HCT116 (cell line): Measurements from ENCODE around the gene ELANE. TPM values are rescaled to one million over a fixed set of nuclear protein-coding genes. Genes with fewer than 3 reads are reported as not detected.

ENCODE experiments used
- ATAC-seq: fragments of 200-7000 bp; cut with Tn5 transposase; 2 replicates; pipeline ENCODE4 v1.9.1; 2020; ENCODE audit warnings: mild to moderate bottlenecking, moderate library complexity
- BruUV-seq: library from RNA; stranded (reverse); fragments of 400-500 nt; replicated peaks from 2 replicates; lab custom pipeline; 2021; lab: Mats Ljungman, UMichigan
- CTCF ChIA-PET: fragments of 300-600 bp; sonication (Branson Sonifier 250); formaldehyde crosslinking; loops from one replicate; lab custom pipeline; 2021; ENCODE audit warnings: antibody characterized with exemption; lab: Charles Lee
- POLR2A ChIA-PET: fragments of 300-600, 350-600 bp; sonication (Branson Sonifier 250); formaldehyde crosslinking; loops from one replicate; lab custom pipeline; 2021; ENCODE audit warnings: antibody characterized with exemption; lab: Charles Lee
- RAD21 ChIA-PET, 2 experiments: fragments of 300-600 bp; sonication (Branson Sonifier 250); formaldehyde crosslinking; loops; one replicate each; lab custom pipeline; 2023; ENCODE audit warnings: low total read pairs in 2 of 2; ENCODE audit not compliant: uncharacterized antibody in 2 of 2, unreplicated experiment in 2 of 2, low non-redundant PET in 1 of 2; lab: Charles Lee
- DNase-seq: peaks from one replicate; pipeline ENCODE4 v3.0.0-alpha.2; 2010; ENCODE audit warnings: low read depth, low spot score
- H2AFZ ChIP-seq: fragments of 200-600 bp; shearing (Covaris generic), sonication (generic); 2 replicates; pipeline ENCODE4 v1.6.1; 2017; ENCODE audit warnings: low read depth, mixed run types, mixed read lengths, antibody characterized with exemption, low read length; ENCODE audit not compliant: poor library complexity, severe bottlenecking
- H3K27ac ChIP-seq: 2 replicates; pipeline ENCODE4 v1.5.1; 2012; ENCODE audit warnings: low read depth, low read length
- H3K27me3 ChIP-seq: fragments of 200-600 bp; sonication (generic); 2 replicates; pipeline ENCODE4 v1.6.1; 2016; ENCODE audit warnings: mixed run types, low read length, mixed read lengths; ENCODE audit not compliant: insufficient read depth
- H3K36me3 ChIP-seq, 2 experiments: fragments of 200-500 bp in 1 of 2; fragments of 200-600 bp in 1 of 2; sonication (Bioruptor generic) in 1 of 2; sonication (generic) in 1 of 2; 2 replicates each; pipeline versions ENCODE4 v1.5.1 to v1.6.1; 2014 to 2016; ENCODE audit warnings: low read length in 2 of 2, inconsistent platforms in 1 of 2, mixed read lengths in 1 of 2, mixed run types in 1 of 2; ENCODE audit not compliant: insufficient read depth in 2 of 2, control insufficient read depth in 1 of 2
- H3K4me1 ChIP-seq, 2 experiments: fragments of 200-600 bp in 1 of 2; sonication (generic) in 1 of 2; 2 replicates each; pipeline versions ENCODE4 v1.5.1 to v1.6.1; 2012 to 2017; ENCODE audit warnings: low read length in 2 of 2, inconsistent platforms in 1 of 2, mild to moderate bottlenecking in 1 of 2, mixed read lengths in 1 of 2, mixed run types in 1 of 2, moderate library complexity in 1 of 2; ENCODE audit not compliant: insufficient read depth in 2 of 2, control insufficient read depth in 1 of 2
- H3K4me2 ChIP-seq: fragments of 200-600 bp; sonication (generic); 2 replicates; pipeline ENCODE4 v1.6.1; 2017; ENCODE audit warnings: mixed run types, low read length, mixed read lengths
- H3K4me3 ChIP-seq, 2 experiments: fragments of 200-600 bp in 1 of 2; sonication (generic) in 1 of 2; replicated peaks in 1 of 2; 2 replicates each; pipeline ENCODE4 v1.5.1; 2011 to 2016; ENCODE audit warnings: low read length in 2 of 2, control low read depth in 1 of 2, low read depth in 1 of 2, mild to moderate bottlenecking in 1 of 2, mixed read lengths in 1 of 2, mixed run types in 1 of 2
- H3K79me2 ChIP-seq: fragments of 200-600 bp; sonication (generic); 2 replicates; pipeline ENCODE4 v1.6.1; 2017; ENCODE audit warnings: mild to moderate bottlenecking, mixed run types, low read length, moderate library complexity, mixed read lengths; ENCODE audit not compliant: insufficient read depth
- H3K9ac ChIP-seq: fragments of 200-600 bp; sonication (generic); 2 replicates; pipeline ENCODE4 v1.6.1; 2016; ENCODE audit warnings: low read length, mixed read lengths
- H3K9me2 ChIP-seq: fragments of 200-600 bp; sonication (generic), shearing (Covaris generic); 2 replicates; pipeline ENCODE4 v1.6.1; 2017; ENCODE audit warnings: mixed run types, mild to moderate bottlenecking, moderate library complexity; ENCODE audit not compliant: insufficient read depth
- H3K9me3 ChIP-seq, 2 experiments: fragments of 200-500 bp in 1 of 2; fragments of 200-600 bp in 1 of 2; sonication (Bioruptor generic) in 1 of 2; sonication (generic) in 1 of 2; 2 replicates each; pipeline ENCODE4 v1.6.1; 2014 to 2017; ENCODE audit warnings: low read length in 2 of 2, mixed read lengths in 2 of 2, inconsistent platforms in 1 of 2, low read depth in 1 of 2, mild to moderate bottlenecking in 1 of 2, mixed run types in 1 of 2, moderate library complexity in 1 of 2; ENCODE audit not compliant: control insufficient read depth in 1 of 2, insufficient read depth in 1 of 2
- H4K20me1 ChIP-seq: fragments of 200-600 bp; sonication (generic), shearing (Covaris generic); 2 replicates; pipeline ENCODE4 v1.6.1; 2017; ENCODE audit warnings: mixed run types, mild to moderate bottlenecking, moderate library complexity; ENCODE audit not compliant: insufficient read depth
- ATF3 ChIP-seq: IDR thresholded peaks from 2 replicates; pipeline ENCODE4 v1.6.1; 2012
- CBX3 ChIP-seq: IDR thresholded peaks from 2 replicates; pipeline ENCODE4 v1.6.1; 2012; ENCODE audit warnings: low read depth
- CEBPB ChIP-seq: IDR thresholded peaks from 2 replicates; pipeline ENCODE4 v1.6.1; 2012; ENCODE audit warnings: low read depth
- EGR1 ChIP-seq: IDR thresholded peaks from 2 replicates; pipeline ENCODE4 v1.6.1; 2012; ENCODE audit warnings: low read depth
- EZH2 ChIP-seq: fragments of 200-600 bp; sonication (generic); IDR thresholded peaks from 2 replicates; pipeline ENCODE4 v1.6.1; 2017; ENCODE audit warnings: antibody characterized with exemption, mixed run types
- EZH2phosphoT487 ChIP-seq: fragments of 200-600 bp; IDR thresholded peaks from 2 replicates; pipeline ENCODE4 v1.6.1; 2018; ENCODE audit warnings: antibody characterized with exemption, borderline replicate concordance
- POLR2A ChIP-seq: IDR thresholded peaks from 2 replicates; pipeline ENCODE4 v1.7.0; 2011; ENCODE audit warnings: borderline replicate concordance; ENCODE audit not compliant: insufficient read depth, insufficient read length; ENCODE audit errors: extremely low read depth
- POLR2AphosphoS5 ChIP-seq: IDR thresholded peaks from 2 replicates; pipeline ENCODE4 v1.6.1; 2011; ENCODE audit warnings: mild to moderate bottlenecking, low read depth, low read length, moderate library complexity
- RAD21 ChIP-seq: IDR thresholded peaks from 2 replicates; pipeline ENCODE4 v1.6.1; 2012; ENCODE audit warnings: low read depth, mild to moderate bottlenecking
- SIN3A ChIP-seq: IDR thresholded peaks from 2 replicates; pipeline ENCODE4 v1.6.1; 2012; ENCODE audit warnings: low read depth
- SP1 ChIP-seq: IDR thresholded peaks from 2 replicates; pipeline ENCODE4 v1.6.1; 2012; ENCODE audit warnings: low read depth
- TCF7L2 ChIP-seq: IDR thresholded peaks from 2 replicates; pipeline ENCODE4 v1.7.0; 2011; ENCODE audit warnings: borderline replicate concordance, inconsistent platforms; ENCODE audit not compliant: insufficient read depth, insufficient read length; ENCODE audit errors: extremely low read depth
- YY1 ChIP-seq: IDR thresholded peaks from 2 replicates; pipeline ENCODE4 v1.6.1; 2011; ENCODE audit warnings: low read length, low read depth, moderate library complexity, mild to moderate bottlenecking; ENCODE audit not compliant: insufficient replicate concordance; ENCODE audit errors: extremely low read depth
- ZFX ChIP-seq: fragments of 450-650 bp; IDR thresholded peaks from 2 replicates; pipeline ENCODE4 v1.6.1; 2017
- intact Hi-C: fragments of 100-400 bp; cut with micrococcal nuclease; formaldehyde crosslinking; loops from 2 replicates; pipeline ENCODE4 v1.10.0; 2022
- total RNA-seq: library from RNA; stranded (reverse); gene quantifications from one replicate; pipeline ENCODE4 v1.2.1, GENCODE V29; 2021; ENCODE audit not compliant: unreplicated experiment
- TF ChIP-seq, protein P1 (sequence below), 3 experiments: fragments of 200-600 bp in 1 of 3; sonication (generic) in 1 of 3; IDR thresholded peaks in 2 of 3; conservative IDR thresholded peaks in 1 of 3; 2 replicates each; pipeline ENCODE4 v1.5.1; 2012 to 2017; ENCODE audit warnings: low read depth in 2 of 3, low read length in 2 of 3, antibody characterized with exemption in 1 of 3, borderline replicate concordance in 1 of 3, control low read depth in 1 of 3, mild to moderate bottlenecking in 1 of 3, mixed read lengths in 1 of 3, mixed run types in 1 of 3, moderate library complexity in 1 of 3; ENCODE audit not compliant: insufficient read depth in 1 of 3

Gene ELANE
- total RNA-seq, 1 experiment from 2014 or later: not detected

- Histone ChIP-seq H3K9ac (peak overlapping the region; percentile 32; the same call in 1 of the 2 replicates), H3K27ac (no peak overlapping the region; the same call in 1 of the 2 replicates), H2AFZ (no peak overlapping the region), H3K79me2 (no peaks in the 10 kb centered on the region), H3K27me3 (no peaks in the 10 kb centered on the region; the same call in 1 of the 2 replicates), H3K9me2 (no peaks in the 10 kb centered on the region), H3K9me3 (no peaks in the 10 kb centered on the region), H3K4me1 (peaks cover 12 to 19% of the 10 kb centered on the region in 2 experiments; a peak in 3 of 4 replicates), H3K36me3 (no peaks in the 10 kb centered on the region), H3K4me2 (peak overlapping the region; percentile 98), H4K20me1 (no peaks in the 10 kb centered on the region), H3K4me3 (peak overlapping the region; percentile 27 to 55)
- RAD21 ChIA-PET: no interaction called here
- CTCF ChIA-PET: no interaction called here
- ATAC-seq: peak; percentile 57
- TF ChIP-seq POLR2A: no peak
- no peak for TF ChIP-seq SP1
- TF ChIP-seq ATF3: no peak
- no peak for TF ChIP-seq POLR2AphosphoS5
- POLR2A ChIA-PET: no interaction called here
- intact Hi-C loops: no loop called here
- BruUV-seq: no TSS peak
- no peak for DNase-seq
Measured at GRCh38 chr19:843836-844545, 8.1 kb upstream of the ELANE start.

DNA sequence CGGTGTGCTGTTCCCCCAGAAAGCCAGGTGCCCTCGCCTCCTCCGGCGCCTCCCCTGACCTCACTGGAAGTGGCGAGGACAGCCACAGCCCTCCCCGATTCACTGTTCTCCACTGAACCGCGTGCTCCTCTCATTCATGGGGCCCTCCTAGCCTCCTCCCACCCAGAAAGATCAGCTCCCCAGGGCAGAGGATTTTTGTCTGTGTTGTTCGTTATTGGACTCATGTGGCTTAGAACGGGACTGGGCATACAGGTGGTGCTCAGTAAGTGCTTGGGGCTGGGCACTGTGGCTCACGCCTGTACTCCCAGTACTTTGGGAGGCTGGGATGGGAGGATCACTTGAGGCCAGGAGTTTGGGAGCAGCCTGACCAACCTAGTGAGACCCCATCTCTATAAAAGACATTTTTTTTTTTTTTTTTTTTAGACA lies 7.5 kb upstream of the ELANE start:
- ChIA-PET POLR2A (no interaction called here), RAD21 (no interaction called here), CTCF (no interaction called here)
- peak; percentile 8; the same call in 1 of the 2 replicates for ATAC-seq
- Histone ChIP-seq H3K27me3 (no peaks in the 10 kb centered on the region; the same call in 1 of the 2 replicates), H4K20me1 (no peaks in the 10 kb centered on the region), H3K9ac (no peak overlapping the region), H3K79me2 (no peaks in the 10 kb centered on the region), H3K4me2 (peak overlapping the region; percentile 98), H3K36me3 (no peaks in the 10 kb centered on the region), H2AFZ (no peak overlapping the region), H3K4me1 (peaks cover 12 to 19% of the 10 kb centered on the region in 2 experiments; a peak in 3 of 4 replicates), H3K27ac (no peak overlapping the region), H3K9me2 (no peaks in the 10 kb centered on the region), H3K9me3 (no peaks in the 10 kb centered on the region), H3K4me3 (0 out of 4 replicates have a peak overlapping the region, but pooled peaks of 1 of the 2 experiments have one; percentile 8)
- intact Hi-C loops: no loop called here
- DNase-seq: no peak
- no TSS peak for BruUV-seq
- TF ChIP-seq POLR2A (no peak), CEBPB (no peak), EGR1 (no peak), EZH2phosphoT487 (no peak), EZH2 (no peak), SIN3A (no peak), CBX3 (no peak), POLR2AphosphoS5 (no peak), SP1 (no peak), ZFX (no peak), YY1 (no peak), TCF7L2 (no peak), RAD21 (no peak)
- TF ChIP-seq, protein P1, sequence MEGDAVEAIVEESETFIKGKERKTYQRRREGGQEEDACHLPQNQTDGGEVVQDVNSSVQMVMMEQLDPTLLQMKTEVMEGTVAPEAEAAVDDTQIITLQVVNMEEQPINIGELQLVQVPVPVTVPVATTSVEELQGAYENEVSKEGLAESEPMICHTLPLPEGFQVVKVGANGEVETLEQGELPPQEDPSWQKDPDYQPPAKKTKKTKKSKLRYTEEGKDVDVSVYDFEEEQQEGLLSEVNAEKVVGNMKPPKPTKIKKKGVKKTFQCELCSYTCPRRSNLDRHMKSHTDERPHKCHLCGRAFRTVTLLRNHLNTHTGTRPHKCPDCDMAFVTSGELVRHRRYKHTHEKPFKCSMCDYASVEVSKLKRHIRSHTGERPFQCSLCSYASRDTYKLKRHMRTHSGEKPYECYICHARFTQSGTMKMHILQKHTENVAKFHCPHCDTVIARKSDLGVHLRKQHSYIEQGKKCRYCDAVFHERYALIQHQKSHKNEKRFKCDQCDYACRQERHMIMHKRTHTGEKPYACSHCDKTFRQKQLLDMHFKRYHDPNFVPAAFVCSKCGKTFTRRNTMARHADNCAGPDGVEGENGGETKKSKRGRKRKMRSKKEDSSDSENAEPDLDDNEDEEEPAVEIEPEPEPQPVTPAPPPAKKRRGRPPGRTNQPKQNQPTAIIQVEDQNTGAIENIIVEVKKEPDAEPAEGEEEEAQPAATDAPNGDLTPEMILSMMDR (IDR thresholded peaks at IDR 0.05 in 2 of 3, conservative IDR thresholded peaks at IDR 0.05 in 1 of 3; ENCODE audit: borderline replicate concordance in 1 of 3, insufficient read depth in 1 of 3, low read depth in 2 of 3, low read length in 2 of 3): no peak
